Mesenchymal stem cell (in vitro differentiated cells and primary cell): Measurements from ENCODE around the gene TNNT3.
A peak's percentile ranks its signal among the peaks of the same experiment; 100 is the strongest.

Experiments
- DNase-seq: peaks from one replicate; pipeline ENCODE4 v3.0.0-alpha.2; 2013
- H2AFZ ChIP-seq: one replicate; pipeline ENCODE4 v1.6.1; 2013; ENCODE audit warnings: low read depth, mild to moderate bottlenecking, control low read depth, inconsistent platforms, low read length, moderate library complexity
- H2AK5ac ChIP-seq: 2 replicates; pipeline ENCODE4 v1.6.1; 2013; ENCODE audit warnings: low read length, moderate library complexity, mild to moderate bottlenecking, inconsistent platforms; ENCODE audit not compliant: severe bottlenecking
- H2BK120ac ChIP-seq: one replicate; pipeline ENCODE4 v1.6.1; 2013; ENCODE audit warnings: low read depth, mild to moderate bottlenecking, inconsistent platforms, low read length, moderate library complexity
- H2BK12ac ChIP-seq, 2 experiments: one replicate each; pipeline ENCODE4 v1.6.1; 2013; ENCODE audit warnings: inconsistent platforms in 2 of 2, low read length in 2 of 2, mild to moderate bottlenecking in 2 of 2, moderate library complexity in 2 of 2, control low read depth in 1 of 2
- H2BK15ac ChIP-seq: one replicate; pipeline ENCODE4 v1.6.1; 2013; ENCODE audit warnings: mild to moderate bottlenecking, low read depth, inconsistent platforms; ENCODE audit not compliant: poor library complexity, severe bottlenecking
- H2BK5ac ChIP-seq: 2 replicates; pipeline ENCODE4 v1.6.1; 2013; ENCODE audit warnings: low read depth, mild to moderate bottlenecking, low read length, control low read depth, inconsistent platforms; ENCODE audit not compliant: poor library complexity, severe bottlenecking
- H3K14ac ChIP-seq, 2 experiments: one replicate each; pipeline ENCODE4 v1.6.1; 2013; ENCODE audit warnings: inconsistent platforms in 2 of 2, low read length in 2 of 2, control low read depth in 1 of 2, mild to moderate bottlenecking in 1 of 2, moderate library complexity in 1 of 2
- H3K18ac ChIP-seq, 2 experiments: one replicate each; pipeline ENCODE4 v1.6.1; 2013; ENCODE audit warnings: inconsistent platforms in 2 of 2, low read length in 2 of 2, control low read depth in 1 of 2, low read depth in 1 of 2, mild to moderate bottlenecking in 1 of 2
- H3K23ac ChIP-seq, 2 experiments: one replicate each; pipeline ENCODE4 v1.6.1; 2013; ENCODE audit warnings: inconsistent platforms in 2 of 2, low read length in 2 of 2, mild to moderate bottlenecking in 2 of 2, moderate library complexity in 2 of 2, control low read depth in 1 of 2
- H3K27ac ChIP-seq: 2 replicates; pipeline ENCODE4 v1.5.1; 2013; ENCODE audit warnings: mild to moderate bottlenecking, moderate library complexity, low read length, control low read depth, inconsistent platforms; ENCODE audit not compliant: poor library complexity, severe bottlenecking
- H3K27me3 ChIP-seq, 2 experiments: 2 replicates each; pipeline versions ENCODE4 v1.6.1 to v1.7.0; 2013; ENCODE audit warnings: low read length in 2 of 2, mild to moderate bottlenecking in 2 of 2, moderate library complexity in 2 of 2, control low read depth in 1 of 2, inconsistent platforms in 1 of 2; ENCODE audit not compliant: control insufficient read depth in 1 of 2, insufficient read depth in 1 of 2
- H3K36me3 ChIP-seq, 2 experiments: 2 replicates each; pipeline versions ENCODE4 v1.6.1 to v1.7.0; 2013; ENCODE audit warnings: low read length in 2 of 2, control low read depth in 1 of 2, inconsistent platforms in 1 of 2, low read depth in 1 of 2, mild to moderate bottlenecking in 1 of 2; ENCODE audit not compliant: insufficient read depth in 2 of 2, control insufficient read depth in 1 of 2
- H3K4ac ChIP-seq, 2 experiments: one replicate each; pipeline ENCODE4 v1.6.1; 2013; ENCODE audit warnings: inconsistent platforms in 2 of 2, low read length in 2 of 2, mild to moderate bottlenecking in 2 of 2, moderate library complexity in 2 of 2, control low read depth in 1 of 2, low read depth in 1 of 2
- H3K4me1 ChIP-seq: 2 replicates; pipeline ENCODE4 v1.6.1; 2013; ENCODE audit warnings: low read depth, low read length, control low read depth; ENCODE audit not compliant: control insufficient read depth, insufficient read depth
- H3K4me2 ChIP-seq: 2 replicates; pipeline ENCODE4 v1.6.1; 2013; ENCODE audit warnings: low read length, mild to moderate bottlenecking, inconsistent platforms; ENCODE audit not compliant: poor library complexity, severe bottlenecking
- H3K4me3 ChIP-seq, 2 experiments: 2 replicates each; pipeline versions ENCODE4 v1.5.1 to v1.7.0; 2013; ENCODE audit warnings: low read length in 2 of 2, mild to moderate bottlenecking in 2 of 2, control low read depth in 1 of 2, low read depth in 1 of 2; ENCODE audit not compliant: insufficient read depth in 1 of 2
- H3K79me1 ChIP-seq: replicated peaks from 2 replicates; pipeline ENCODE4 v1.6.1; 2013; ENCODE audit warnings: mild to moderate bottlenecking, control low read depth, low read length, inconsistent platforms; ENCODE audit not compliant: poor library complexity, severe bottlenecking
- H3K9ac ChIP-seq: 2 replicates; pipeline ENCODE4 v1.7.0; 2013; ENCODE audit warnings: mild to moderate bottlenecking, low read length, moderate library complexity
- H3K9me3 ChIP-seq: 2 replicates; pipeline ENCODE4 v1.7.0; 2013; ENCODE audit warnings: mild to moderate bottlenecking, low read length; ENCODE audit not compliant: control insufficient read depth
- H4K8ac ChIP-seq: one replicate; pipeline ENCODE4 v1.6.1; 2013; ENCODE audit warnings: inconsistent platforms, mild to moderate bottlenecking, low read length, moderate library complexity
- H4K91ac ChIP-seq: one replicate; pipeline ENCODE4 v1.6.1; 2013; ENCODE audit warnings: mild to moderate bottlenecking, low read length, inconsistent platforms
- WGBS: methylation state at CpG from one replicate; pipeline ENCODE4 v1.1.7; 2013; ENCODE audit warnings: mixed read lengths; 5-methylcytosine and 5-hydroxymethylcytosine counted together

The TNNT3 gene

GRCh38 chr11:1918436-1919315 is 827 bp upstream of the TNNT3 start:
- Histone ChIP-seq H2BK15ac (no peak overlapping the region), H4K8ac (no peak overlapping the region), H3K36me3 (no peaks in the 10 kb centered on the region), H2AK5ac (no peak overlapping the region), H3K27ac (no peak overlapping the region), H3K4me3 (no peak overlapping the region), H3K79me1 (no peaks in the 10 kb centered on the region), H3K9ac (no peak overlapping the region), H3K23ac (no peak overlapping the region), H3K14ac (no peak overlapping the region), H3K4me2 (no peak overlapping the region), H2AFZ (no peak overlapping the region), H4K91ac (no peak overlapping the region), H2BK12ac (no peak overlapping the region), H3K27me3 (peaks cover 6 to 44% of the 10 kb centered on the region in 2 experiments), H3K4ac (no peak overlapping the region), H3K18ac (no peak overlapping the region), H3K4me1 (peaks cover 4% of the 10 kb centered on the region), H3K9me3 (no peaks in the 10 kb centered on the region), H2BK120ac (no peak overlapping the region), H2BK5ac (no peak overlapping the region)
- 88% methylated on average over 27 of the region's 29 CpGs for WGBS
- DNase-seq, result no peak

DNA sequence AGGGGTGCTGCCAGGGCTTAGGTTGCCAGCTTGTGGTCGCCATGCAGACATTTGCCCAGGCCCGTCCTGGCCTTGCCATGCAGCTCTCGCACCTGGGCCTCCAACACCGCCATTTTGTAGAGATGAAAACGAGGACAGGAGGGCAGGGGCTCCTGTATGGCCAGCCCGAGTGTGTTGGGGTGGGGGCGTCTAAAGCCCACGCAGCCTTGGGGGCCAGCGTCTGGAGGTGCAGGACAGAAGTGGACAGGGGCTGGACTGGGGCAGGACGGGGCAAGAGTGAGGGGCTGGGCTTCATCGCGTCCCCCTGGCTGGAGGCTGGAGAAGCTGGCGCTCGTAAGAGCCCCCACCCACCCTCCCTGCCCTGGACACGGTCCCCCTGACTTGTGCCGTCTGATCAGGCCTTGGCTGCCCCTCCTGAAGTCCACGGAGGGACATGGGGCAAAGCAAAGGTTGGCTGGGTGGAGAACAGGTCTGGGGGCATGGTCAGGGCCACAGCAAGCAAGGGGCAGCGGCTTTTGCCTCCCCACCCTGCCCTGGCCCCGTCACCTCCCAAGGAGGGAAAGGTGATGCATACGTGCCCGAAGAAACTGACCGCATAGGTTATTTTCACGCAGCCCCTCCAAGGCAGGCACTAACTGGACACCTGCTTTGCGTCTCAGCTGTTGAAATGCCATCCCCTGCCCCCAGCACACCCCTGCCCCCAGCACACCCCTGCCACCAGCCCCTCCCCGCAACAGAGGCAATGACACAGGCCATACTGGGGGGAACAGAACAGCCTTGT is 815 bp downstream of the TNNT3 start:
- Histone ChIP-seq H3K9me3 (no peaks in the 10 kb centered on the region), H2BK5ac (no peak overlapping the region), H3K18ac (no peak overlapping the region), H3K9ac (no peak overlapping the region), H4K8ac (no peak overlapping the region), H2BK120ac (no peak overlapping the region), H4K91ac (no peak overlapping the region), H3K27me3 (peaks cover 5 to 45% of the 10 kb centered on the region in 2 experiments), H2AFZ (no peak overlapping the region), H2AK5ac (no peak overlapping the region), H2BK12ac (no peak overlapping the region), H3K4me2 (no peak overlapping the region), H3K27ac (no peak overlapping the region), H3K79me1 (no peaks in the 10 kb centered on the region), H3K4me3 (no peak overlapping the region), H3K4me1 (peaks cover 6% of the 10 kb centered on the region), H3K23ac (no peak overlapping the region), H3K4ac (no peak overlapping the region), H3K14ac (no peak overlapping the region), H3K36me3 (no peaks in the 10 kb centered on the region), H2BK15ac (no peak overlapping the region)
- WGBS, result 89% methylated on average over 19 of the region's 25 CpGs
- DNase-seq, result no peak

- no peak overlapping the region for H3K27ac ChIP-seq
- H3K79me1 ChIP-seq, result no peaks in the 10 kb centered on the region
- H4K8ac ChIP-seq, result no peak overlapping the region
- no peak overlapping the region for H2BK15ac ChIP-seq
- H2BK12ac ChIP-seq, result no peak overlapping the region
- no peaks in the 10 kb centered on the region for H3K9me3 ChIP-seq
- no peak overlapping the region for H3K4me3 ChIP-seq
- H3K4ac ChIP-seq, result no peak overlapping the region
- no peak overlapping the region for H2BK5ac ChIP-seq
- peaks cover 5 to 47% of the 10 kb centered on the region in 2 experiments for H3K27me3 ChIP-seq
- no peak for DNase-seq
- no peak overlapping the region for H3K18ac ChIP-seq
- no peak overlapping the region for H2BK120ac ChIP-seq
- WGBS, result 78% methylated on average over 20 of the region's 21 CpGs
- no peak overlapping the region for H2AFZ ChIP-seq
- no peak overlapping the region for H3K14ac ChIP-seq
- H3K36me3 ChIP-seq, result no peaks in the 10 kb centered on the region
- H3K4me2 ChIP-seq, result no peak overlapping the region
- H3K23ac ChIP-seq, result no peak overlapping the region
- no peak overlapping the region for H2AK5ac ChIP-seq
- peaks cover 6% of the 10 kb centered on the region for H3K4me1 ChIP-seq
- peak overlapping the region; percentile 75 for H3K9ac ChIP-seq
- H4K91ac ChIP-seq, result no peak overlapping the region
These were observed 1.5 kb downstream of the TNNT3 start for GRCh38 chr11:1920909-1921573.
